Neural cell (in vitro differentiated cells): ENCODE results near the gene CTNNA1. TPM values are rescaled to one million over a fixed set of nuclear protein-coding genes. Genes with fewer than 3 reads are reported as not detected.

ENCODE experiments used
- H2AFZ ChIP-seq: fragments of 200-600, 300-800 bp; sonication (generic), shearing (Covaris generic); 2 replicates; pipeline ENCODE4 v1.6.0; 2014; ENCODE audit warnings: low read depth, mild to moderate bottlenecking, antibody characterized with exemption, low read length, moderate library complexity
- H3F3A ChIP-seq: fragments of 200-600 bp; shearing (Covaris generic); 2 replicates; pipeline ENCODE4 v1.6.1; 2016; ENCODE audit warnings: mild to moderate bottlenecking, moderate library complexity, mixed read lengths, antibody characterized with exemption, low read length; ENCODE audit not compliant: insufficient read depth, poor library complexity, severe bottlenecking
- H3K27ac ChIP-seq: fragments of 200-600, 300-800 bp; sonication (generic), shearing (Covaris generic); 2 replicates; pipeline ENCODE4 v1.5.1; 2014; ENCODE audit warnings: mild to moderate bottlenecking, low read length, moderate library complexity
- H3K27me3 ChIP-seq: fragments of 300-800, 200-600 bp; sonication (generic), shearing (Covaris generic); 2 replicates; pipeline ENCODE4 v1.6.0; 2014; ENCODE audit warnings: mild to moderate bottlenecking, low read depth, low read length, moderate library complexity; ENCODE audit not compliant: insufficient read depth
- H3K36me3 ChIP-seq: fragments of 300-800, 200-600 bp; sonication (generic), shearing (Covaris generic); 2 replicates; pipeline ENCODE4 v1.5.1; 2014; ENCODE audit warnings: mild to moderate bottlenecking, antibody characterized with exemption, low read length, moderate library complexity; ENCODE audit not compliant: insufficient read depth
- H3K4me2 ChIP-seq: fragments of 300-800, 200-600 bp; sonication (generic), shearing (Covaris generic); 2 replicates; pipeline ENCODE4 v1.6.0; 2014; ENCODE audit warnings: mild to moderate bottlenecking, low read length
- H3K4me3 ChIP-seq: fragments of 300-800, 200-600 bp; sonication (generic), shearing (Covaris generic); 2 replicates; pipeline ENCODE4 v1.5.1; 2014; ENCODE audit warnings: mild to moderate bottlenecking, low read length, moderate library complexity
- H3K79me2 ChIP-seq: fragments of 200-600 bp; shearing (Covaris generic); replicated peaks from 2 replicates; pipeline ENCODE4 v1.6.0; 2014; ENCODE audit warnings: mild to moderate bottlenecking, low read length, moderate library complexity; ENCODE audit not compliant: insufficient read depth
- H3K9ac ChIP-seq: fragments of 300-800, 200-600 bp; sonication (generic), shearing (Covaris generic); 2 replicates; pipeline ENCODE4 v1.6.1; 2016; ENCODE audit warnings: mild to moderate bottlenecking, low read length, mixed read lengths
- H3K9me2 ChIP-seq: fragments of 200-600 bp; shearing (Covaris generic); 2 replicates; pipeline ENCODE4 v1.6.1; 2016; ENCODE audit warnings: mild to moderate bottlenecking, low read length, mixed read lengths; ENCODE audit not compliant: insufficient read depth
- H3K9me3 ChIP-seq: fragments of 200-600, 300-800 bp; sonication (generic), shearing (Covaris generic); 2 replicates; pipeline ENCODE4 v1.6.1; 2016; ENCODE audit warnings: mild to moderate bottlenecking, mixed run types, low read length, moderate library complexity, mixed read lengths
- H4K20me1 ChIP-seq: fragments of 200-600 bp; shearing (Covaris generic); 2 replicates; pipeline ENCODE4 v1.6.1; 2016; ENCODE audit warnings: mild to moderate bottlenecking, mixed run types; ENCODE audit not compliant: insufficient read depth
- EP300 ChIP-seq: fragments of 450-650 bp; conservative IDR thresholded peaks from 2 replicates; pipeline ENCODE4 v1.6.1; 2014; ENCODE audit warnings: antibody characterized with exemption, mild to moderate bottlenecking, moderate library complexity; ENCODE audit not compliant: poor library complexity, severe bottlenecking
- EZH2 ChIP-seq: fragments of 200-600, 300-800 bp; shearing (Covaris generic), sonication (generic); IDR thresholded peaks from 2 replicates; pipeline ENCODE4 v1.6.1; 2014; ENCODE audit warnings: antibody characterized with exemption, low read length, borderline replicate concordance, mild to moderate bottlenecking; ENCODE audit not compliant: insufficient read depth, poor library complexity, severe bottlenecking
- MXI1 ChIP-seq: fragments of 450-650 bp; conservative IDR thresholded peaks from 2 replicates; pipeline ENCODE4 v1.6.1; 2014; ENCODE audit warnings: antibody characterized with exemption, mild to moderate bottlenecking; ENCODE audit not compliant: poor library complexity, severe bottlenecking
- POLR2AphosphoS5 ChIP-seq: IDR thresholded peaks from 2 replicates; pipeline ENCODE4 v1.6.1; 2012
- RAD21 ChIP-seq: fragments of 450-650 bp; conservative IDR thresholded peaks from 2 replicates; pipeline ENCODE4 v1.6.1; 2014; ENCODE audit warnings: antibody characterized with exemption, mild to moderate bottlenecking, moderate library complexity
- REST ChIP-seq: IDR thresholded peaks from 2 replicates; pipeline ENCODE4 v1.6.1; 2012; ENCODE audit warnings: borderline replicate concordance
- SMC3 ChIP-seq: fragments of 450-650 bp; conservative IDR thresholded peaks from 2 replicates; pipeline ENCODE4 v1.6.1; 2014; ENCODE audit warnings: antibody characterized with exemption, mild to moderate bottlenecking, moderate library complexity; ENCODE audit not compliant: poor library complexity
- TAF1 ChIP-seq: IDR thresholded peaks from 2 replicates; pipeline ENCODE4 v1.6.1; 2012; ENCODE audit warnings: low read depth
- polyA plus RNA-seq: library from polyadenylated mRNA; depleted of rRNA; stranded (reverse); fragments of >200 nt; gene quantifications from 2 replicates; pipeline ENCODE4 v1.2.3, GENCODE V29; 2014
- TF ChIP-seq, protein P1 (sequence below): fragments of 450-650 bp; IDR thresholded peaks from 2 replicates; pipeline ENCODE4 v1.5.1; 2014; ENCODE audit warnings: antibody characterized with exemption, mild to moderate bottlenecking, moderate library complexity; ENCODE audit not compliant: poor library complexity, severe bottlenecking

CTNNA1 gene
- polyA plus RNA-seq, 1 donor from 2014 or later = 87.9 TPM

GRCh38 chr5:138869038-138869437 lies 115.8 kb downstream of the CTNNA1 start:
- no peaks in the 10 kb centered on the region for H3F3A ChIP-seq
- H3K27me3 ChIP-seq = no peaks in the 10 kb centered on the region
- no peak overlapping the region for H2AFZ ChIP-seq
- no peak overlapping the region for H3K9ac ChIP-seq
- no peaks in the 10 kb centered on the region for H4K20me1 ChIP-seq
- TF ChIP-seq MXI1 = no peak
- no peak for TF ChIP-seq SMC3
- no peak for TF ChIP-seq REST
- no peak for TF ChIP-seq TAF1
- TF ChIP-seq EZH2 = no peak
- no peak for TF ChIP-seq POLR2AphosphoS5
- TF ChIP-seq, protein P1, sequence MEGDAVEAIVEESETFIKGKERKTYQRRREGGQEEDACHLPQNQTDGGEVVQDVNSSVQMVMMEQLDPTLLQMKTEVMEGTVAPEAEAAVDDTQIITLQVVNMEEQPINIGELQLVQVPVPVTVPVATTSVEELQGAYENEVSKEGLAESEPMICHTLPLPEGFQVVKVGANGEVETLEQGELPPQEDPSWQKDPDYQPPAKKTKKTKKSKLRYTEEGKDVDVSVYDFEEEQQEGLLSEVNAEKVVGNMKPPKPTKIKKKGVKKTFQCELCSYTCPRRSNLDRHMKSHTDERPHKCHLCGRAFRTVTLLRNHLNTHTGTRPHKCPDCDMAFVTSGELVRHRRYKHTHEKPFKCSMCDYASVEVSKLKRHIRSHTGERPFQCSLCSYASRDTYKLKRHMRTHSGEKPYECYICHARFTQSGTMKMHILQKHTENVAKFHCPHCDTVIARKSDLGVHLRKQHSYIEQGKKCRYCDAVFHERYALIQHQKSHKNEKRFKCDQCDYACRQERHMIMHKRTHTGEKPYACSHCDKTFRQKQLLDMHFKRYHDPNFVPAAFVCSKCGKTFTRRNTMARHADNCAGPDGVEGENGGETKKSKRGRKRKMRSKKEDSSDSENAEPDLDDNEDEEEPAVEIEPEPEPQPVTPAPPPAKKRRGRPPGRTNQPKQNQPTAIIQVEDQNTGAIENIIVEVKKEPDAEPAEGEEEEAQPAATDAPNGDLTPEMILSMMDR = no peak
- no peak for TF ChIP-seq EP300
- no peak for TF ChIP-seq RAD21
- no peaks in the 10 kb centered on the region for H3K9me3 ChIP-seq
- H3K4me3 ChIP-seq = peak overlapping the region; percentile 66
- H3K9me2 ChIP-seq = no peaks in the 10 kb centered on the region
- H3K79me2 ChIP-seq = peaks cover 41% of the 10 kb centered on the region
- no peak overlapping the region for H3K27ac ChIP-seq
- H3K4me2 ChIP-seq = peak overlapping the region; percentile 90
- H3K36me3 ChIP-seq = peaks cover 3% of the 10 kb centered on the region

DNA sequence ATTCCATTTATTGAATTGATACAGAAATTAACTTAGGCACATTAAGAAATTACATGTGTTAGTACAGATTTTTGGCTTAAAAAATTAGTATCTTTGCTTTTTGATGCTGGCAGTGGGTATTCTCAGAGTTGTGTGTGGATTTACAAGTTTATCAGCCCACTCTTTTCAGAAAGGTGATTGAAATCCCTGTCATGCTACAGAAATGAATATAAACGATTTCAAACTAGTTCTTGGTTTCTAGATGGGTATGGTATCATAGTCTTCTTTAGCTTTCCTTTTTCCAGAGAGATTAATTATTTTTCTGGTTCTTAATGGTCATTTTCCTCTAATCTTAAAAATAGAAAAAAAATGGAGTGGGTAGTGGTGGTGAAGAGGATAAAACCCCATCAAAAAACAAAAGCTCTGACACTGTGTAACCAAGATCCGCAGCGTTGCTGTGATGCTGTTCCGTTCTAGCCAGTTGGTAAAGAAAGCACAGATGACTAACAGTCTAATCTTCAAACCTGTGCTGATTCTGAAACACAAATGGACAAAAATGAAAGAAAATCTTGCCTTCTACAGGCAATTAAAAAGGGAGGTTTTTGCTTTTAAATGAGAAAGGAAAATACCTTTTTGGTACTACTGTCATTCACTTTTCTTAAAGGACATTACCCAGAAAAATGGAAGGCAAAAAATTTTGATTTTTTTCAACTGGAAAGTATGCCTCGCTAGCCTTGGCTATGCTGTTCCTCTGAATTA lies 116.7 kb downstream of the CTNNA1 start:
- no peak overlapping the region for H2AFZ ChIP-seq
- H3K9ac ChIP-seq = peak overlapping the region; percentile 48
- H3K79me2 ChIP-seq = peaks cover 45% of the 10 kb centered on the region
- TF ChIP-seq EZH2 = no peak
- TF ChIP-seq EP300 = no peak
- TF ChIP-seq, protein P1 = no peak
- TF ChIP-seq REST = no peak
- no peak for TF ChIP-seq SMC3
- TF ChIP-seq TAF1 = no peak
- TF ChIP-seq MXI1 = no peak
- H3K4me3 ChIP-seq = peak overlapping the region; percentile 66
- H4K20me1 ChIP-seq = no peaks in the 10 kb centered on the region
- no peaks in the 10 kb centered on the region for H3K36me3 ChIP-seq
- no peaks in the 10 kb centered on the region for H3K27me3 ChIP-seq
- no peaks in the 10 kb centered on the region for H3F3A ChIP-seq
- no peaks in the 10 kb centered on the region for H3K9me2 ChIP-seq
- peak overlapping the region; percentile 44 for H3K27ac ChIP-seq
- H3K4me2 ChIP-seq = peak overlapping the region; percentile 90
- H3K9me3 ChIP-seq = no peaks in the 10 kb centered on the region
